ENCODE measurements around the gene CDC6. TPM values are rescaled to one million over a fixed set of nuclear protein-coding genes. Genes with fewer than 3 reads are reported as not detected.
A peak's percentile ranks its signal among the peaks of the same experiment; 100 is the strongest.

The CDC6 gene
- total RNA-seq, 2 experiments from 2014 or later: 81.1 to 98.8 TPM

DNA sequence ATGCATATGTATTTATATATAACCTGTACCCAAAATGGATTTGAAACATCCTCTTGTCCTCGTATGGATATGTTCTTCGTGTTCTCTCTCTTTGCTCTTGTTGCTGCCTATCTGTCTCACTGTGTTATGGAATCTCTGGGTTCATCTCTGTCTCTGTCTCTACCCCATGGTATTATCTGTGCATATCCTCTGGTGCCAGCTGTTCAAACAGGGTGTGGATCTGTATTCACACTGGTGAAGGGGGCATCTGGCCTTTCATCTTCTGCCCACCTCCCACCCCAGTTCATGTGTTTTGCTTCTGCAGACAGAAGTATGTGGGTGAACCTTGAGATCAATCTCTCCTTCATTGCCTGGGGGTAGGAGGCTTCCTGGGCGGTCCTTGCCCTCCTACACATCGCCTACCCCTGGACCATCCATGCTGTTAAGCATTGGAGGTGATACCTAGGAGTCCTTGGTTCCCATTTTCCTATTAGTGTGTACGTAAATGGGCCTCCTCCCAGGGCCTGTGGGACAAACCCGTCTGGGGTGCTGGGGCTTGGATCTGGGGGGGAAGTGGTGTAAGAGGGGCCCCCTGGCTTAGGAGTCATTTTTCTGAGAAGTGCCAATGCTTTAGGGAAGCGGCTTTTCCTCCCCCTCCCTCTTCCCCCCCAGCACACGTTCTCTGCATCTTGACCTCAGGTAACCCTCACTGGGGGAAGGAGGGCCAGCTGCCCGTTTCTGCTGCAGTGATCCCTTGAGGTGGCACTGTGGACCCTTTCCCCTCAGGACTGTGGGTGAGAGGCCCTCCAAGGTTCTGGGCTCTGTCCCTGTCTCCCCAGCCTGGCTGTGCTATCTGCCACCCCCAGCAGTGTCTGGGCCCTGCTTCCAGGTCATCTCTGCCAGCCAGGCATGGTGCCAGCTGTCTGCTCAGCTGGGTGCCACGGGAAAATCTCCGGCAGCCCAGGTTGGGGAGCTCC lies 42.4 kb downstream of the CDC6 start:
- POLR2A ChIA-PET: no interaction called here
- CTCF ChIA-PET: interaction anchor here (0.5 to 7.7 kb wide), 10 partner anchors 9 to 280 kb away, joined by 3 to 37 read pairs (median 4); partner anchors contain the start of gene WIPF2
- peak overlapping the region; percentile 41 for H3K4me3 Mint-ChIP-seq
- no peaks in the 10 kb centered on the region for H3K9me3 Mint-ChIP-seq
- H3K36me3 Mint-ChIP-seq (ENCODE audit: low read depth): peaks cover 67% of the 10 kb centered on the region
- H3K27me3 Mint-ChIP-seq: no peaks in the 10 kb centered on the region
- no peak for DNase-seq
- H3K27ac Mint-ChIP-seq: peak overlapping the region; percentile 71
- peaks cover 94% of the 10 kb centered on the region for H3K4me1 Mint-ChIP-seq

GRCh38 chr17:40330850-40331470 lies 43.3 kb downstream of the CDC6 start:
- peaks cover 68% of the 10 kb centered on the region for H3K36me3 Mint-ChIP-seq (ENCODE audit: low read depth)
- CTCF ChIA-PET: interaction anchor here (0.5 to 7.7 kb wide), 9 partner anchors 8 to 280 kb away, joined by 3 to 37 read pairs (median 4); partner anchors contain the start of gene WIPF2
- H3K9me3 Mint-ChIP-seq: no peaks in the 10 kb centered on the region
- no peaks in the 10 kb centered on the region for H3K27me3 Mint-ChIP-seq
- no peak for DNase-seq
- peak overlapping the region; percentile 45 for H3K4me3 Mint-ChIP-seq
- peak overlapping the region; percentile 71 for H3K27ac Mint-ChIP-seq
- POLR2A ChIA-PET: interaction anchor here (0.5 kb wide), 1 partner anchor 43 kb away, joined by 3 read pairs; the partner anchor contains the start of gene CDC6
- H3K4me1 Mint-ChIP-seq: peaks cover 90% of the 10 kb centered on the region

- H3K9me3 Mint-ChIP-seq: no peaks in the 10 kb centered on the region
- peak; percentile 42 for DNase-seq
Observed at GRCh38 chr17:40331743-40332641, 44.3 kb downstream of the CDC6 start.

DNA sequence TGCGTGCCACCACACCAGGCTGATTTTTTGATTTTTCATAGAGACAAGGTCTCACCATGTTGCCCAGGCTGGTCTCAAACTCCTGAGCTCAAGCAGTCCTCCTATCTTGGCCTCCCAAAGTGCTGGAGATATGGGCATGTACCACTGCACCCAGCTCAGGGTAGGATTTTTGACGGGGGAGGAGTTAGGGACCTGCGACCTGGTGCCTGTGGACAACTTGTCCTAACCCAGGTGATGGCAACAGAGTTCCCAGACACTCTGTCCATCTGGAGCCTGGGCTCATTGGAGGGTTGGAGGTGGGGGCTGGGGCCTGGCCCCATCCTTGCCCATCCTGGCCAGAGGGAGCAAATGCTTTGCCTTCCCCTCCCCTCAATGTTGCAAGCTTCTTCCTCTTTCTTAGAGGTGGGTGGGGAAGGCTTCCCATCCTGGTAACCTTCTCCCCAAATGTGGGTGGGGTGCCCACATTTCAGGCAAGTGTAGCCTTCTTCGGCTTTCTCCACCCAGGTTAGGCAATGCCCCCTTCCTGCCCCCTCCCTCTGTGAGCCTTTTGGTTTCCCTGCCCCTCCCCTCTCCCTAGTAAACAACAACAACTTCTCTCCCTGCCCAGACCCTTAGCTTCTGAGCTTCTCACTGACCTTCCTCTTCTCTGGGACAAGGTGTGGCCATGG lies 46.2 kb downstream of the CDC6 start:
- Mint-ChIP-seq H3K36me3 (ENCODE audit: low read depth) (peaks cover 69% of the 10 kb centered on the region), H3K4me1 (peaks cover 85% of the 10 kb centered on the region)
- CTCF ChIA-PET: interaction anchor here (0.9 to 1.7 kb wide), 6 partner anchors 9 to 49 kb away, joined by 3 to 5 read pairs (median 3); no protein-coding TSS in a partner anchor

More at GRCh38 chr17:40331743-40332641, 44.3 kb downstream of the CDC6 start:
- ChIA-PET POLR2A (no interaction called here), CTCF (interaction anchor here (0.8 to 7.7 kb wide), 9 partner anchors 7 to 230 kb away, joined by 3 to 37 read pairs (median 4); partner anchors contain the start of gene WIPF2)
- H3K4me1 Mint-ChIP-seq: peaks cover 86% of the 10 kb centered on the region
- peak overlapping the region; percentile 45 for H3K4me3 Mint-ChIP-seq
- H3K36me3 Mint-ChIP-seq (ENCODE audit: low read depth): peaks cover 68% of the 10 kb centered on the region
- peak overlapping the region; percentile 71 for H3K27ac Mint-ChIP-seq
- no peaks in the 10 kb centered on the region for H3K27me3 Mint-ChIP-seq

DNA sequence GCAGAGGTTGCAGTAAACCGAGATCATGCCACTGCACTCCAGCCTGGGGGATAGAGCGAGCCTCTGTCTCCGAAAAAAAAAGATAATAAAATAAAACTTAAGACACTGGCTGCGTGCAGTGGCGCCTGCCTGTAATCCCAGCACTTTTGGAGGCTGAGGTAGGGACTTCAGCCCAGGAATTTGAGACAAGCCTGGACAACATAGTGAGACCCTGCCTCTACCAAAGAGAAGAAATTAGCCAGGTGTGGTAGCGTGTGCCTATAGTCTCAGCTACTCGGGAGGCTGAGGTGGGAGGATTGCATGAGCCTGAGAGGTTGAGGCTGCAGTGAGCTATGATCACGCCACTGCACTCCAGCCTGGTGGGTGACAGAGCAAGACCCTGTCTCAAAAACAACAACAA lies 47.9 kb downstream of the CDC6 start:
- Mint-ChIP-seq H3K27ac (no peak overlapping the region), H3K36me3 (ENCODE audit: low read depth) (peaks cover 75% of the 10 kb centered on the region), H3K27me3 (no peaks in the 10 kb centered on the region), H3K9me3 (no peaks in the 10 kb centered on the region), H3K4me3 (no peak overlapping the region), H3K4me1 (peaks cover 87% of the 10 kb centered on the region)
- no peak for DNase-seq
- CTCF ChIA-PET: interaction anchor here (0.6 to 2.3 kb wide), 5 partner anchors 9 to 91 kb away, joined by 3 to 8 read pairs (median 3); no protein-coding TSS in a partner anchor
- POLR2A ChIA-PET: no interaction called here

More for the DNA sequence above, 46.2 kb downstream of the CDC6 start:
- no peak for DNase-seq
- Mint-ChIP-seq H3K27ac (peak overlapping the region; percentile 71), H3K4me3 (peak overlapping the region; percentile 55), H3K27me3 (no peaks in the 10 kb centered on the region), H3K9me3 (no peaks in the 10 kb centered on the region)
- POLR2A ChIA-PET: no interaction called here

DNA sequence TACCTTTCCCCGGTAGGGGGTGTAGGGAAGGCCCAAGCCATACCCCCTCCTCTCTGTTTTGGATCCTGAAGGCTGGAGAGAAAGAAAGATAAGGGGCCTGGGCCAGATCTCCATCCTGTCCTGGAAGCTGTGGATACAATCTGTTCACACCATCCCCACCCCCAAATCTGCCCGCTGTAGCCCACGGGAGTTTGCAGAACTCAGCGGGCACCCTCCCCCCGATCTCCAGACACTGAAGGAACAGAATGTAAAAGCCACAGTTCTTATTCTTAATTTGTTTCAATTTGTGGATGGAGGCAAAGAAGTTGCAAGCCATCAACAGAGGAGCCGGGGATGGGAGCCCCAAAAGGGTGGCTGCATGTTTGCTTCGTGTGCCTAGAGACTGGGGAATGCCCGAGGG lies 49.7 kb downstream of the CDC6 start:
- Mint-ChIP-seq H3K27ac (peak overlapping the region; percentile 74), H3K4me1 (peaks cover 81% of the 10 kb centered on the region), H3K4me3 (no peak overlapping the region), H3K9me3 (no peaks in the 10 kb centered on the region), H3K27me3 (no peaks in the 10 kb centered on the region), H3K36me3 (ENCODE audit: low read depth) (peaks cover 68% of the 10 kb centered on the region)
- CTCF ChIA-PET: interaction anchor here (2.1 kb wide), 1 partner anchor 35 kb away, joined by 6 read pairs; no protein-coding TSS in a partner anchor
- DNase-seq: no peak
- POLR2A ChIA-PET: no interaction called here

DNA sequence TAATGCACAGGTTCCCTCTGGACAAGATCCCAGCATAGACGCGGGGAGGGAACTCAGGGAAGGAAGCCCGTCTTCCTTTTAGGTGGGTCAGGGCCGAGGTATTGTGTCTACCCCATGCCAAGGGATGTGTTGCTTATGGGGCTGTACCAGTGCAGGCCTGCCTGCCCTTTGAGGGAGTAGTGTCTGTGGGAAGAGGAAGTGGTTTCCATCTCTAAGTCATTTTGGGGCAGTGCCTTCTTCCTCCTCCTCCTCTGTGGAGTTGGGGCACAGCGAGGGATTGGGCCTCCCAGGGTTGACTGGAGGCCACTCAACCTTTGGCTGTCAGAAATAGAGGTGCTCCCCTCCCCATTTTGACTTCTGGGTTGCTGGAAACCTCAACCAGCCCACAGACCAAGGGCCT lies 50.4 kb downstream of the CDC6 start:
- POLR2A ChIA-PET: interaction anchor here (0.7 kb wide), 1 partner anchor 73 kb away, joined by 5 read pairs; no protein-coding TSS in a partner anchor
- H3K27me3 Mint-ChIP-seq: no peaks in the 10 kb centered on the region

GRCh38 chr17:40338941-40339649 lies 51.4 kb downstream of the CDC6 start:
- POLR2A ChIA-PET: no interaction called here
- Mint-ChIP-seq H3K36me3 (ENCODE audit: low read depth) (peaks cover 60% of the 10 kb centered on the region), H3K4me3 (no peak overlapping the region), H3K27me3 (no peaks in the 10 kb centered on the region), H3K4me1 (peaks cover 78% of the 10 kb centered on the region), H3K9me3 (no peaks in the 10 kb centered on the region), H3K27ac (peak overlapping the region; percentile 94)
- DNase-seq: no peak
- CTCF ChIA-PET: interaction anchor here (1.2 to 4.6 kb wide), 5 partner anchors 8 to 109 kb away, joined by 3 to 47 read pairs (median 4); no protein-coding TSS in a partner anchor

More for the DNA sequence above, 50.4 kb downstream of the CDC6 start:
- CTCF ChIA-PET: interaction anchor here (3.6 to 4.6 kb wide), 2 partner anchors 13 to 16 kb away, joined by 23 to 47 read pairs; no protein-coding TSS in a partner anchor
- Mint-ChIP-seq H3K36me3 (ENCODE audit: low read depth) (peaks cover 66% of the 10 kb centered on the region), H3K9me3 (no peaks in the 10 kb centered on the region), H3K27ac (peak overlapping the region; percentile 78), H3K4me1 (peaks cover 78% of the 10 kb centered on the region), H3K4me3 (no peak overlapping the region)
- DNase-seq: no peak

GRCh38 chr17:40340327-40340726 lies 52.6 kb downstream of the CDC6 start:
- Mint-ChIP-seq H3K27ac (peak overlapping the region; percentile 94), H3K4me3 (peak overlapping the region; percentile 69), H3K36me3 (ENCODE audit: low read depth) (peaks cover 55% of the 10 kb centered on the region), H3K4me1 (peaks cover 77% of the 10 kb centered on the region), H3K27me3 (no peaks in the 10 kb centered on the region), H3K9me3 (no peaks in the 10 kb centered on the region)
- CTCF ChIA-PET: interaction anchor here (1.0 to 4.6 kb wide), 6 partner anchors 14 to 108 kb away, joined by 3 to 47 read pairs (median 4); no protein-coding TSS in a partner anchor
- POLR2A ChIA-PET: no interaction called here
- DNase-seq: no peak

DNA sequence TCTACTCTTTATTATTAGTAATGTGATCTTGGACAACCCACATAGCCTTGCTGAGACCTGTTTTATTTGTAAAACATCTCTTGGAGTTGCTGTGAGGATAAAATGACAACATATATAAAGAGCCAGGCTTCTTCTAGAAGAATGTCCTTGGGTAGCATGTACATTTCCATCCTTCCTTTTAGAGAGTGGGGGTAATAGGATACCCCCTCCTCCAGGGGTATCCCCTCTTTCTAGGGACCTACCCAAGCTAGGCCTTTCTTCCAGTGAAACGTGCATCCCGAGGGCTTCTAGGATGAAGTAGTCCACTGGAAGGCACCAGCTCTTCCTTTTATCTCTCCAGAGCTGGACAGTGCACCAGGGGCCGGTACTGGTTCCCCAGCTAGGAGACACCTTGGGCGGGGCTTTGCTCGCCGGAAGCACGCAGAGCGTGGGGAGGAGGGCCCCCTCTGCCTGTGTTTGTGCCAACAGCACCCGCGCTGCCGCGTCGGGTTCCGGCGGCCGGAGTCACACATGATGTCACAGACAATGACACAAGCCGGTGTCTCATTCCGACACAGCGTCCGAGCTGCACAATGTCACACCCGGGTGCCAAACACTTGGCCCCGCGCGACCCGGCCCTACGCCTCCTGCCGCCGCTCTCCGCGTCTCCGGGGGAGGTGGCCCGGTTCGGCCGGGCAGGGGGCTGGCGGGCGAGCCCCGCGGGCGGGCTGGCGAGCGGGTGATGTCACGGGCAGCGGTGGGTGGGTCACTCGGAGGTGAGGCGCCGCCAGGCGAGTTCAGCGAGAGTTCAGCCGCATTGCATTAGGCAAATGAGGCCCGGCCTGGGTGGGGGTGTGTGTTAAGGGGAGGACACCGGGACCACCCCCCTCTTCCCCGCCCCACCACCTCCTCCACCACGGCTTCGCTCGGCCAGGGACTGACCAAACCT lies 53.5 kb downstream of the CDC6 start:
- H3K27ac Mint-ChIP-seq: peak overlapping the region; percentile 94
- peaks cover 55% of the 10 kb centered on the region for H3K36me3 Mint-ChIP-seq (ENCODE audit: low read depth)
- H3K9me3 Mint-ChIP-seq: no peaks in the 10 kb centered on the region
- H3K27me3 Mint-ChIP-seq: no peaks in the 10 kb centered on the region
- peaks cover 83% of the 10 kb centered on the region for H3K4me1 Mint-ChIP-seq
- peak overlapping the region; percentile 69 for H3K4me3 Mint-ChIP-seq
- ChIA-PET CTCF (interaction anchor here (0.6 to 4.6 kb wide), 8 partner anchors 10 to 86 kb away, joined by 3 to 47 read pairs (median 4); no protein-coding TSS in a partner anchor), POLR2A (no interaction called here)
- peak; percentile 89 for DNase-seq

Measured in activated CD4-positive, alpha-beta T cell treated with anti-CD3 and anti-CD28 coated beads, Interleukin-2, amount 10 ng/mL, durations not matched to agents 7 days and 5 days (primary cell).